ENCODE data around the gene GLG1.

GRCh38 chr16:74605746-74606520 is 981 bp downstream of the GLG1 start:
- no peak for TF ChIP-seq YY1 (IDR thresholded peaks at IDR 0.05)
- TF ChIP-seq JUND (IDR thresholded peaks at IDR 0.05): no peak
- TF ChIP-seq, protein P1, sequence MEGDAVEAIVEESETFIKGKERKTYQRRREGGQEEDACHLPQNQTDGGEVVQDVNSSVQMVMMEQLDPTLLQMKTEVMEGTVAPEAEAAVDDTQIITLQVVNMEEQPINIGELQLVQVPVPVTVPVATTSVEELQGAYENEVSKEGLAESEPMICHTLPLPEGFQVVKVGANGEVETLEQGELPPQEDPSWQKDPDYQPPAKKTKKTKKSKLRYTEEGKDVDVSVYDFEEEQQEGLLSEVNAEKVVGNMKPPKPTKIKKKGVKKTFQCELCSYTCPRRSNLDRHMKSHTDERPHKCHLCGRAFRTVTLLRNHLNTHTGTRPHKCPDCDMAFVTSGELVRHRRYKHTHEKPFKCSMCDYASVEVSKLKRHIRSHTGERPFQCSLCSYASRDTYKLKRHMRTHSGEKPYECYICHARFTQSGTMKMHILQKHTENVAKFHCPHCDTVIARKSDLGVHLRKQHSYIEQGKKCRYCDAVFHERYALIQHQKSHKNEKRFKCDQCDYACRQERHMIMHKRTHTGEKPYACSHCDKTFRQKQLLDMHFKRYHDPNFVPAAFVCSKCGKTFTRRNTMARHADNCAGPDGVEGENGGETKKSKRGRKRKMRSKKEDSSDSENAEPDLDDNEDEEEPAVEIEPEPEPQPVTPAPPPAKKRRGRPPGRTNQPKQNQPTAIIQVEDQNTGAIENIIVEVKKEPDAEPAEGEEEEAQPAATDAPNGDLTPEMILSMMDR (IDR thresholded peaks at IDR 0.05; ENCODE audit: low read depth, low read length, missing input control): no peak
- TF ChIP-seq REST (IDR thresholded peaks at IDR 0.05): peak; percentile 17
- TF ChIP-seq ZBTB33 (IDR thresholded peaks at IDR 0.05): no peak
- TF ChIP-seq, protein P2, sequence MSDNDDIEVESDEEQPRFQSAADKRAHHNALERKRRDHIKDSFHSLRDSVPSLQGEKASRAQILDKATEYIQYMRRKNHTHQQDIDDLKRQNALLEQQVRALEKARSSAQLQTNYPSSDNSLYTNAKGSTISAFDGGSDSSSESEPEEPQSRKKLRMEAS (IDR thresholded peaks at IDR 0.05): no peak
